GM12878 (cell line): ENCODE measurements around the gene FKBP2. TPM values are rescaled to one million over a fixed set of nuclear protein-coding genes. Genes with fewer than 3 reads are reported as not detected.

Experiments
- ATAC-seq: fragments of 200-7000 bp; cut with Tn5 transposase; 3 replicates; pipeline ENCODE4 v1.9.1; 2020; ENCODE audit warnings: mild to moderate bottlenecking, moderate library complexity
- BruUV-seq: library from RNA; stranded (reverse); fragments of 400-500 nt; replicated peaks from 2 replicates; lab custom pipeline; 2021; lab: Mats Ljungman, UMichigan
- CTCF ChIA-PET: fragments of 300-600 bp; sonication (Branson Sonifier 250); formaldehyde crosslinking; extraction: SDS; loops from one replicate; lab custom pipeline; 2021; ENCODE audit warnings: inconsistent platforms; lab: Yijun Ruan, JAX
- POLR2A ChIA-PET: fragments of 350-600 bp; formaldehyde crosslinking; extraction: SDS; loops from one replicate; lab custom pipeline; 2021; ENCODE audit warnings: inconsistent platforms; lab: Charles Lee
- RAD21 ChIA-PET: fragments of 300-600 bp; sonication (Branson Sonifier 250); formaldehyde crosslinking; loops from one replicate; lab custom pipeline; 2023; ENCODE audit warnings: antibody characterized with exemption; ENCODE audit not compliant: unreplicated experiment; lab: Charles Lee
- SMC1A ChIA-PET: fragments of 300-600 bp; sonication (Branson Sonifier 250); formaldehyde crosslinking; loops from one replicate; lab custom pipeline; 2023; ENCODE audit not compliant: unreplicated experiment, uncharacterized antibody; lab: Charles Lee
- DNase-seq: peaks from one replicate; pipeline ENCODE4 v3.0.0-alpha.2; 2011; ENCODE audit warnings: low read depth, low spot score
- FAIRE-seq: peaks from 3 replicates; lab custom pipeline; 2011; peaks lifted over from hg19 to GRCh38; lab: Jason Lieb, UNC
- H2AFZ ChIP-seq: 2 replicates; pipeline ENCODE4 v1.6.0; 2011; ENCODE audit warnings: low read depth, low read length, control low read depth; ENCODE audit not compliant: control insufficient read depth
- H3K27ac ChIP-seq: 2 replicates; pipeline ENCODE4 v1.5.1; 2011; ENCODE audit warnings: control low read depth; ENCODE audit not compliant: control insufficient read depth, insufficient read depth
- H3K27me3 ChIP-seq, 2 experiments: replicated peaks in 1 of 2; 2 replicates each; pipeline versions ENCODE4 v1.6.0 to v1.6.1; 2011; ENCODE audit warnings: low read length in 1 of 2; ENCODE audit not compliant: control insufficient read depth in 2 of 2, insufficient read depth in 2 of 2
- H3K36me3 ChIP-seq, 2 experiments: 2 replicates each; pipeline ENCODE4 v1.5.1; 2011; ENCODE audit warnings: low read length in 1 of 2; ENCODE audit not compliant: control insufficient read depth in 2 of 2, insufficient read depth in 2 of 2
- H3K4me1 ChIP-seq: 2 replicates; pipeline ENCODE4 v1.6.1; 2011; ENCODE audit warnings: mild to moderate bottlenecking, low read length, moderate library complexity, mixed read lengths; ENCODE audit not compliant: control insufficient read depth, insufficient read depth
- H3K4me2 ChIP-seq: 2 replicates; pipeline ENCODE4 v1.6.0; 2011; ENCODE audit warnings: control low read depth; ENCODE audit not compliant: control insufficient read depth, insufficient read depth
- H3K4me3 ChIP-seq: fragments of 200-600 bp; sonication (generic); 2 replicates; pipeline ENCODE4 v1.5.1; 2016
- H3K79me2 ChIP-seq: 2 replicates; pipeline ENCODE4 v1.6.0; 2011; ENCODE audit warnings: low read length; ENCODE audit not compliant: control insufficient read depth, insufficient read depth
- H3K9ac ChIP-seq: 2 replicates; pipeline ENCODE4 v1.8.0; 2011; ENCODE audit warnings: low read length, control low read depth, mixed read lengths; ENCODE audit not compliant: control insufficient read depth, insufficient read depth
- H3K9me3 ChIP-seq: replicated peaks from 3 replicates; pipeline ENCODE4 v1.5.1; 2011; ENCODE audit warnings: mild to moderate bottlenecking, low read length; ENCODE audit not compliant: control insufficient read depth, insufficient read depth
- H4K20me1 ChIP-seq: 2 replicates; pipeline ENCODE4 v1.6.0; 2011; ENCODE audit not compliant: control insufficient read depth, insufficient read depth
- ATF2 ChIP-seq: IDR thresholded peaks from 2 replicates; pipeline ENCODE4 v1.6.1; 2012; ENCODE audit warnings: low read length, inconsistent platforms
- ATF3 ChIP-seq: IDR thresholded peaks from 2 replicates; pipeline ENCODE4 v1.6.1; 2011; ENCODE audit warnings: low read depth, mild to moderate bottlenecking, low read length, moderate library complexity, borderline replicate concordance; ENCODE audit errors: extremely low read depth
- BRCA1 ChIP-seq: IDR thresholded peaks from 2 replicates; pipeline ENCODE4 v1.6.1; 2011; ENCODE audit warnings: low read depth, low read length, improper control_type of control experiment
- CREM ChIP-seq: IDR thresholded peaks from 2 replicates; pipeline ENCODE4 v1.6.1; 2014; ENCODE audit warnings: antibody characterized with exemption, low read depth
- KDM1A ChIP-seq: fragments of 200-600 bp; sonication (generic); IDR thresholded peaks from 2 replicates; pipeline ENCODE4 v1.6.1; 2016; ENCODE audit warnings: borderline replicate concordance
- MLLT1 ChIP-seq: fragments of 450-650 bp; IDR thresholded peaks from 2 replicates; pipeline ENCODE4 v1.6.1; 2016; ENCODE audit warnings: mild to moderate bottlenecking
- NFYB ChIP-seq: IDR thresholded peaks from 2 replicates; pipeline ENCODE4 v1.6.1; 2011; ENCODE audit warnings: low read depth, mild to moderate bottlenecking, low read length, improper control_type of control experiment, moderate library complexity; ENCODE audit not compliant: insufficient read depth
- PML ChIP-seq: IDR thresholded peaks from 2 replicates; pipeline ENCODE4 v1.6.1; 2012; ENCODE audit warnings: low read length, inconsistent platforms
- REST ChIP-seq: IDR thresholded peaks from 2 replicates; pipeline ENCODE4 v1.6.1; 2012; ENCODE audit warnings: mild to moderate bottlenecking, low read depth, low read length
- SMAD5 ChIP-seq: IDR thresholded peaks from 2 replicates; pipeline ENCODE4 v1.6.1; 2016; ENCODE audit warnings: antibody characterized with exemption, low read depth
- TCF12 ChIP-seq: IDR thresholded peaks from 2 replicates; pipeline ENCODE4 v1.6.1; 2011; ENCODE audit warnings: low read depth, mild to moderate bottlenecking, low read length
- WGBS: methylation state at CpG from one replicate; pipeline ENCODE4 v1.1.6; 2016; ENCODE audit warnings: low lambda C conversion rate; ENCODE audit not compliant: insufficient replicate concordance, insufficient coverage; ENCODE audit errors: missing lambda C conversion rate; 5-methylcytosine and 5-hydroxymethylcytosine counted together
- in situ Hi-C: fragments of 300-500 bp; cut with MboI; formaldehyde crosslinking; loops from 9 replicates; pipeline ENCODE4 v1.14.3; 2018; ENCODE audit warnings: mixed read lengths
- intact Hi-C: fragments of 100-400 bp; cut with micrococcal nuclease; formaldehyde crosslinking; loops from one replicate; pipeline ENCODE4 v1.14.2; 2022; ENCODE audit not compliant: unreplicated experiment
- polyA plus RNA-seq, 11 experiments: library from polyadenylated mRNA; depleted of rRNA in 4 of 11; unstranded in 6 of 11; stranded (reverse) in 5 of 11; fragments of >200 nt; fragmentation: Nextera tagmentation in 4 of 11; fragmentation: Illumina TruSeq in 1 of 11; extraction: Ambion mirVana in 4 of 11; extraction: Trizol in 1 of 11; gene quantifications; 1 replicate in 1 of 11; 2 replicates in 10 of 11; pipeline versions ENCODE4 v1.2.1 to v1.2.3, GENCODE V29; 2011 to 2016; ENCODE audit warnings: inconsistent platforms in 2 of 11, missing spikeins in 2 of 11, low read depth in 1 of 11
- total RNA-seq, 4 experiments: library from RNA; depleted of rRNA in 3 of 4; stranded (reverse); fragments of >200 nt in 3 of 4; fragmentation: Illumina TruSeq in 1 of 4; extraction: Trizol in 1 of 4; gene quantifications; 2 replicates each; pipeline versions ENCODE4 v1.2.1 to v1.2.3, GENCODE V29; 2013 to 2021

The FKBP2 gene
- total and polyA plus RNA-seq, 10 of the 15 experiments (the other 5 are each of a cell fraction or from before 2014, with no cell fraction given), result 1.8 to 99.7 (median 39.5) TPM

GRCh38 chr11:64229090-64229743 lies 11.7 kb upstream of the FKBP2 start:
- Histone ChIP-seq H3K27ac (peak overlapping the region; percentile 86), H3K4me1 (peaks cover 34% of the 10 kb centered on the region), H2AFZ (no peak overlapping the region), H3K9ac (peak overlapping the region; percentile 79), H3K27me3 (no peaks in the 10 kb centered on the region), H4K20me1 (no peaks in the 10 kb centered on the region), H3K4me3 (peak overlapping the region; percentile 95; the same call in 1 of the 2 replicates), H3K79me2 (peaks cover 36% of the 10 kb centered on the region), H3K9me3 (no peaks in the 10 kb centered on the region), H3K36me3 (peaks cover 0 to 3% of the 10 kb centered on the region in 2 experiments; a peak in 1 of 4 replicates), H3K4me2 (peak overlapping the region; percentile 98)
- WGBS, result 68% methylated on average over 11 of the region's 12 CpGs
- SMC1A ChIA-PET, result interaction anchor here (1.2 kb wide), 1 partner anchor 15 kb away, joined by 3 read pairs; no protein-coding TSS in a partner anchor
- RAD21 ChIA-PET, result interaction anchor here (1.0 kb wide), 1 partner anchor 22 kb away, joined by 6 read pairs; the partner anchor contains the start of gene FERMT3
- no peak for ATAC-seq
- in situ Hi-C loops (loop anchor here (25.0 kb wide), 1 partner anchor 1633 kb away; the partner anchor contains the start of genes CFL1, EFEMP2 and MUS81), intact Hi-C loops (no loop called here)
- POLR2A ChIA-PET, result interaction anchor here (0.6 to 9.7 kb wide), 4 partner anchors 10 to 1466 kb away, joined by 4 to 77 read pairs (median 6); partner anchors contain the start of genes FKBP2 and PPP1R14B
- CTCF ChIA-PET, result interaction anchor here (0.6 to 0.9 kb wide), 2 partner anchors 25 to 72 kb away, joined by 3 to 4 read pairs; no protein-coding TSS in a partner anchor
- BruUV-seq, result TSS peak; percentile 35
- DNase-seq, result no peak
- TF ChIP-seq KDM1A (no peak), ATF2 (no peak), BRCA1 (no peak), PML (no peak), ATF3 (no peak), CREM (no peak), SMAD5 (no peak), MLLT1 (no peak), NFYB (no peak), REST (no peak), TCF12 (no peak)
- FAIRE-seq, result no peak
